Motor neuron (in vitro differentiated cells): ENCODE data around the gene CACNA1I. TPM values are rescaled to one million over a fixed set of nuclear protein-coding genes. Genes with fewer than 3 reads are reported as not detected.

Source experiments
- ATAC-seq, 8 experiments: fragments of 200-7000 bp; cut with Tn5 transposase; replicated peaks in 6 of 8; 2 replicates each; pipeline ENCODE4 v1.8.0; 2021; ENCODE audit warnings: mild to moderate bottlenecking in 8 of 8, moderate library complexity in 8 of 8
- H3K27ac ChIP-seq, 2 donors: fragments of 250-450 bp; sonication (Bioruptor Pico); 2 replicates each; pipeline ENCODE4 v1.9.0; 2021; ENCODE audit warnings: antibody characterized with exemption in 2 of 2, mild to moderate bottlenecking in 2 of 2, moderate library complexity in 1 of 2
- H3K4me1 ChIP-seq, 2 donors: fragments of 250-450 bp; sonication (Bioruptor Pico); replicated peaks in 1 of 2; 2 replicates each; pipeline ENCODE4 v1.6.1; 2021; ENCODE audit warnings: antibody characterized with exemption in 2 of 2, mild to moderate bottlenecking in 2 of 2, moderate library complexity in 1 of 2
- H3K4me3 ChIP-seq, 5 donors: fragments of 250-450 bp; sonication (Bioruptor Pico); 2 replicates each; pipeline ENCODE4 v1.9.0; 2021; ENCODE audit warnings: antibody characterized with exemption in 5 of 5, mild to moderate bottlenecking in 5 of 5, moderate library complexity in 4 of 5
- WGBS, 10 experiments: fragments of 450-650 bp; shearing (Covaris generic); methylation state at CpG; one replicate each; pipeline ENCODE4 v1.0.0; 2022; 5-methylcytosine and 5-hydroxymethylcytosine counted together
- in situ Hi-C, 9 experiments: fragments of 400-800 bp; cut with MboI; loops; one replicate each; pipeline ENCODE4 v1.15.0; 2021; ENCODE audit warnings: low sequenced_read_pairs in 9 of 9, low pct_unique_long_range_greater_than_20kb in 2 of 9; ENCODE audit not compliant: unreplicated experiment in 9 of 9
- total RNA-seq, 8 experiments: library from RNA; unstranded; fragments of 300-600 nt; gene quantifications; 2 replicates each; pipeline versions ENCODE4 v1.2.3 to v1.2.4, GENCODE V29; 2022

The CACNA1I gene
- total RNA-seq, 8 experiments from 2014 or later, result 0.09 to 1.00 (median 0.24) TPM

DNA sequence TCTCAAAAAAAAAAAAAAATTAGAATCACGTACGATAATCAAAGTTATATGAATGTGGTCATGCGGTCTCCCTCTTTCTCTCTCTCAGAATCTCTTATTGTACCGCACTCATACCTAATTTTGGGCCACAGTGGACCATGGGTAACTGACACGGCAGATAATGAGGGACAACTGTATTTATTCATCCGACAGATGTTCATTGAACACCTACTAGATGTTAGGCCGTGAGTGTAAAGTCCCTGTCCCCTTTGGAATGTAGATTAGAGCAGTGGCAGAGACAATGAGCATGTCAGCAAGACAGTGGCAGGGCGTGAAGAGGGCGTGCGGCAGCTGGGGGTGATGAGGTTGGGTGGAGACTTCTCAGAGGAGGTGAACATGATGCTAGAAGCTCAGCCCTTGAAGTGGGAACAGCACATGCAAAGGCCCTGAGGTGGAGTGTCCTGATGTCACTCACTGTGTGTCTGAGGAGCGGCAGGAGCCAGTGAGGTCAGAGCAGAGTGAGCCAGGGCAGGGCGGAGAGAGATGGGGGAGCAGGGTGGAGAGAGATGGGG is 25.1 kb downstream of the CACNA1I start:
- Histone ChIP-seq H3K4me3 (no peak overlapping the region), H3K27ac (no peak overlapping the region), H3K4me1 (peaks cover 16 to 30% of the 10 kb centered on the region in 2 donors)
- peak in 1 of 8 experiments; percentile 33 for ATAC-seq
- WGBS, 10 experiments, result 20 to 83% (median 54%) methylated on average over 1 to 10 of the region's 12 CpGs; no CpG with 5 or more reads in 2 of the 10 experiments
- in situ Hi-C loops, result no loop called here

DNA sequence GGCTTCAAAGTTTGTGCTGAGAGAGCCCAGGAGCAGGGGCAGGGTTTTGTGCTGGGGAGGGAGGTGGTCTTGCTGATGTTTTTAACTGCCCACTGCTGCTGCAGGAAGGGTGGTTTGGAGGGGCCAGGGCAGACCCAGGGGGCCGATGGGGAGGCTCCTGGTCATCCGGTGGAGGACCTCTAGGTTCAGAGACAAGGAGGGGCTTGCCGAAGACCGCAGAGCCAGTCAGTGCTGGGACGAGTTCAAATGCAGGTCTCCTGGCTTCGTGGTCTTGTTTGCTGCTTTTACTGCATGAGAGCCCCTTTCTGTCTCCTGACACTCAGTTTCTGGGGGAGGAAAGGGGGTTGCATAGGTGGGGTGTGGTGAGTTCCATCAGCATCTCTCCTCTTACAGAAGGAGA is 26.0 kb downstream of the CACNA1I start:
- in situ Hi-C loops, result no loop called here
- WGBS, 10 experiments, result 38% methylated on average over 2 of the region's 6 CpGs; no CpG with 5 or more reads in 9 of the 10 experiments
- ATAC-seq, result no peak
- Histone ChIP-seq H3K27ac (no peak overlapping the region), H3K4me3 (no peak overlapping the region), H3K4me1 (peaks cover 14 to 29% of the 10 kb centered on the region in 2 donors)

DNA sequence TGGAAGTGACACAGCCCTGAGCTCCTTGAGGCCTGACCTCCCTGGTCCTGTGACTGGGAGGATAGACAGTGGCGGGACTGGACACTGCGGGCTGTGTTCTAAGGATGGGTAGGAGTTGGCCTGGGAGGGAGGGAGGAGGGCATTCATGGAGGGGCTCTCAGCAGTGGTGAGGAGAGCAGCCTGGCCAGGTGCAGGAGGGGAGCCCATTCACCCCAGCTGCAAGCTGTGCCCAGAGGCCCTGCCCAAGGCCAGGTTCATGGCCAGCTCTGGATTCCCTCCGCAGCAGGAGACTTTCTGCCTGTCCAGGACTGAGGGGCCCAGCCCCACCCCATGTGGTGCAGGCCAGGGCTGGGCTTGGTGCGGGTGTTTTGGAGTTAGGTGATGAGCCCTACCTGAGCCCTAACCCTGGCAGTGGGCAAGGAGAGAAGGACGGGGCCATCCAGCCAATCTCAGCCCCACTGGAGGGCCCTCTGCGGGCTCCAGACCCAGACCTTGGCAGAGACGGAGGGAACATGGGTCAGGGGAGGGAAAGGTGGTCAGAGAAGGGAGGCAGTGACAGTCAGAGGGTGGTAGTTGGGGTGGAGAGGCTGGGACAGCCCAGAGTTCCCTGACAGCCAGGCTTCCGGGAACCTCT is 26.8 kb downstream of the CACNA1I start:
- in situ Hi-C loops, result no loop called here
- Histone ChIP-seq H3K4me1 (peaks cover 8 to 21% of the 10 kb centered on the region in 2 donors), H3K27ac (no peak overlapping the region), H3K4me3 (no peak overlapping the region)
- peak in 4 of 8 experiments; percentile 12 to 32 (median 22) for ATAC-seq
- WGBS, 10 experiments, result 27 to 100% (median 63%) methylated on average over 1 to 3 of the region's 8 CpGs; no CpG with 5 or more reads in 6 of the 10 experiments

DNA sequence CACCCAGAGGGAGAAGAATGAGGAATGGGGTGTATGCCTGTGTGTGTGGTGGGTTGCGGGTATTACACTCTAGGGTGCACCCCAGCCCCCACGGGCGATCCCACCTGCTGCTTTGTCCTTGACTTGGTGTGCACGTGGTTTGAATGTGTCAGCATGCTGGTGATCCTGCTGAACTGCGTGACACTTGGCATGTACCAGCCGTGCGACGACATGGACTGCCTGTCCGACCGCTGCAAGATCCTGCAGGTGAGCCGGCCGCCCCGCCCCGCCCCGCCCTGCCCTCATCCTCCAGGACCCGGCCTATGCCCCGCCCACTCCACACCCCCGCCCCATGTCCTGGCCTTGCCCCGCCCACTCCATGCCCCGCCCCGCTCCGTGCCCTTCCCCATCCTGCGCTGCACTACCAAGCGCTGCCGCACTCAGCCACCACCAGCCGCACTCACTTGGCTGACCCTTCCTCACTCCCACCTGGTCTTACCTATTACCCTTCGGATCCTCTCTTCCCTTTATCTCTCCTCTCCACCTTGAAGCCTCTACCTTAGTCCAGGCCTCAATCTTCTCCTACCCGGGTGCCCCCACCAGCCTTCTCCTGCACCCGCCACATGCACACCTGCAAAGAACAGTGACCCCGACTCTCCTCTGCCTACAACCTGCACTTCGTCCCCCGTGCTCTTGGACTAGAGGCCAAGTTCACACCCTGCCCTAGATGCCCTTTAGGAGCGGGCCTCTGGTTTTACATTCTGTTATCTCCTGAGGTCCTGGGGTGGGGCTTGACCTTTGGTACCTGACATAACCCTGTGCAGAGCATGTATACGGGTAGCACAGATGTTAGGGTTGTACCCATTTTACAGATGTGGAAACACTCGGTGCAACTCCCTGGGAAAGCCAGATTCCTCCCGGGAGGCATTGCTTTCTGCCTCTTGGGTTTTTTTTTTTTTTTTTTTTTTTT is 27.7 kb downstream of the CACNA1I start:
- 13 to 80% (median 36%) methylated on average over 3 to 7 of the region's 36 CpGs; no CpG with 5 or more reads in 3 of the 10 experiments for WGBS, 10 experiments
- in situ Hi-C loops, result no loop called here

DNA sequence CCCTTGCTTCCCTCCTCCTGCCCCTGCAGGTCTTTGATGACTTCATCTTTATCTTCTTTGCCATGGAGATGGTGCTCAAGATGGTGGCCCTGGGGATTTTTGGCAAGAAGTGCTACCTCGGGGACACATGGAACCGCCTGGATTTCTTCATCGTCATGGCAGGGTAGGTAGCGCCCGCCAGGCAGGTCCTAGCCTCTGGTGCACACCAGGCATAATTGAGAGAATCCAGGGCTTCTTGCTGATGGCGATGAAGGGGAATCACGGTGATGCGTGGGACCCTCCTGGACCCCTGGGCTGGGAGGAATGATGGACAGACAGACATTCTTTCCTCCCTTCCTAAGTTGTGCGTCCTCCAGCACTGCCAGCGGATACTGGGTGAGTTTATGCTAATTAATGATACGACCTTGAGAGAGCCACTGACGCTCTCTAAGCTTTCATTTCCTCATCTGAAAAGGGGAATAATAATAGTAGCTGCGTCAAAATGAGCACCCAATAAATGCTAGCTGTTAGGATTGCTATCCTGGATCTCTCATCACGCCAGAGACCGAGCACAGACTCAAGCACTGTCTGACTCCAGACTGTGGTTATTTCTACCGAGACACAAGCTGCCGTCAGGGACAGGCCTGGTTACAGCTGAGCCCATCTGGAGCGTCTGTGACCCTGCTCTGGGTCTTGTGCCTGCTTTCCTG is 30.1 kb downstream of the CACNA1I start:
- Histone ChIP-seq H3K4me3 (no peak overlapping the region), H3K4me1 (no peaks in the 10 kb centered on the region), H3K27ac (no peak overlapping the region)
- in situ Hi-C loops, result no loop called here
- no peak for ATAC-seq
- WGBS, 10 experiments, result 48 to 94% (median 72%) methylated on average over 1 to 12 of the region's 18 CpGs; no CpG with 5 or more reads in 2 of the 10 experiments

More for the DNA sequence above, 27.7 kb downstream of the CACNA1I start:
- Histone ChIP-seq H3K4me1 (peaks cover 0 to 13% of the 10 kb centered on the region in 2 donors), H3K27ac (no peak overlapping the region), H3K4me3 (no peak overlapping the region)
- peak in 6 of 8 experiments; percentile 61 to 75 (median 73) for ATAC-seq

GRCh38 chr22:39601180-39601535 is 30.6 kb downstream of the CACNA1I start:
- no peak for ATAC-seq
- no peak overlapping the region for H3K27ac ChIP-seq
- H3K4me3 ChIP-seq, result no peak overlapping the region
- H3K4me1 ChIP-seq, result no peaks in the 10 kb centered on the region
- in situ Hi-C loops, result no loop called here
- WGBS, 10 experiments, result 25 to 76% (median 73%) methylated on average over 1 to 4 of the region's 9 CpGs; no CpG with 5 or more reads in 5 of the 10 experiments

DNA sequence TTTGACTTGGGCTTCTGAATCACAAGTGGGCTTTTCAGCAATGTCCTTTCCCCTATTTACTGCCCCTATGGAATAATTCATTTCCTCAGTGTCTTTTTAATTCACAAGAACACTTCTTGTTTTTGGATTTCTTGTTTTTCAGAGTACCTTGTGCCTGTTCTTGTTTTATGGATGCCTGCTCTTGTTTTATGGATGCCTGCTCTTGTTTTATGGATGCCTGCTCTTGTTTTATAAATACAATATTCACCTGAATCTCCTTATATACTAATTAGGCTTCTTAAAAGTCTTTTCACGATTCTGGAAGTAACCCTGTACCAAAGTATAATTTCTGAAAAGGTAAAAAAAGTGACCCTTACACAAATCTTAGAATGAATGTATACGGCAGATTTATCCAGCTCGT is 32.8 kb downstream of the CACNA1I start:
- Histone ChIP-seq H3K27ac (no peak overlapping the region), H3K4me1 (no peaks in the 10 kb centered on the region), H3K4me3 (no peak overlapping the region)
- ATAC-seq, result no peak
- 22 to 80% (median 51%) methylated on average over 1 to 3 of the region's 3 CpGs for WGBS, 10 experiments
- in situ Hi-C loops, result no loop called here

- ATAC-seq, result peak in 4 of 8 experiments; percentile 54 to 79 (median 62)
- Histone ChIP-seq H3K4me1 (peaks cover 0 to 6% of the 10 kb centered on the region in 2 donors), H3K4me3 (no peak overlapping the region), H3K27ac (no peak overlapping the region)
- in situ Hi-C loops, result no loop called here
- 30 to 100% (median 60%) methylated on average over 1 to 7 of the region's 8 CpGs; no CpG with 5 or more reads in 3 of the 10 experiments for WGBS, 10 experiments
Observed at GRCh38 chr22:39610246-39610645, 39.7 kb downstream of the CACNA1I start.

DNA sequence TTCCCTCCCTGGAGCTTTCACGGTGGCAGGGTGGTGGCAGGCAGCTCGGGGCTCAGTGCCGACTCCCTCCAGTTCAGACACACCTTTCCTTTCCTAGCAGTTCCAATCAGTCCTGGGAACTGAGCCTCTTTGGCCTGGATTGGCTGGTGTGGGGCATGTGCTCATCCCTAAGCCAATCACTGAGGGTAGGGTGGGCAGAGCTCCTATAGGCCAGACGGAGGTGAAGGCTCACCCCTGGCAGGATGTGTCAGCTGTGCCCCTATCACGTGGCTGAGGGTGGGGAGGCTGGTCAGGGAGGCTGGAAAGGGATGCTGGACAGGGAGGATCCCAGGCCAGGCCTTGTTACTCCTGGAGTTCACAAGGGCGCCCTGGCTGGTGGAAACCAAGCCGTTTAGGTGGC is 40.2 kb downstream of the CACNA1I start:
- 43 to 100% (median 80%) methylated on average over 1 to 5 of the region's 7 CpGs; no CpG with 5 or more reads in 7 of the 10 experiments for WGBS, 10 experiments
- H3K27ac ChIP-seq, result no peak overlapping the region
- in situ Hi-C loops, result no loop called here
- peaks cover 0 to 6% of the 10 kb centered on the region in 2 donors for H3K4me1 ChIP-seq
- peak in 1 of 8 experiments; percentile 28 for ATAC-seq
- H3K4me3 ChIP-seq, result no peak overlapping the region

GRCh38 chr22:39611360-39611759 is 40.8 kb downstream of the CACNA1I start:
- Histone ChIP-seq H3K4me1 (peaks cover 0 to 6% of the 10 kb centered on the region in 2 donors), H3K4me3 (no peak overlapping the region), H3K27ac (no peak overlapping the region)
- ATAC-seq, result no peak
- WGBS, 10 experiments, result 0 to 100% (median 74%) methylated on average over 1 to 4 of the region's 4 CpGs; no CpG with 5 or more reads in 4 of the 10 experiments
- in situ Hi-C loops, result no loop called here

DNA sequence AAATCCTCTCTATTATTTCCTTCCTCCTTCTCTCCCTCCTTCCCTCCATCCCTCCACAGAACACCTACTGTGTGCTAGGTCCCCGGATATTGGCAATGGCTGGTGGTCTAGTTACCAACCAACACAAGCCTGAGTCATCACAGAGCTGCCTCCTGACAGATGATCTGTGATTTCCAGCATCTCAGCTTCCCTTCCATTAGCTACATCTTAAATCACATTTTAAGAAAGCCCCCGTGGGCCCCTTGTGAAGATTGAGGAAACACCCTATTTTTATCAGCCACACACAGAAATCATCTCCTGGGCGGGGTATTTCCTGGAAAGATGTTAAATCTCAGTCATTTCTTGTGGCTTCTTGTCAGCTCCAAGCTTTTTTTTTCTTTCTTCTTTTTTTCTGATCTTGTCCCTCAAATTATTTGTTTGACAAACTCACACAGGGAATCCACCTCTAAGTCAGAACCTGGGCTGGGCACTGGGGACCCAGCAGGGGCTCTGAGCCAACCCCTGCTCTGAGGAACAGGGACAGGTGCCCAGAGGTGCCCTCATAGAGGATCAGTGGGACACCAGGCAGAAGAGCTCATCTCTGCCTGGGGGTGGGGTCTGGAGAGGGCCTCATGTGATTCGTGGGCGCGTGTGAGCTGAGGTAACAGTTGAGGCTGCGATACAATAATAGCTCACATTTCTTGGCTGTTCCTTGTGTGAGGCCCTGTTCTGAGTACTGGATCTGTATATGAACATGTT is 42.4 kb downstream of the CACNA1I start:
- in situ Hi-C loops, result no loop called here

GRCh38 chr22:39613549-39613921 is 43.0 kb downstream of the CACNA1I start:
- in situ Hi-C loops, result no loop called here
- no peak for ATAC-seq
- 20 to 96% (median 83%) methylated on average over 1 to 6 of the region's 10 CpGs; no CpG with 5 or more reads in 5 of the 10 experiments for WGBS, 10 experiments

More for the DNA sequence above, 42.4 kb downstream of the CACNA1I start:
- H3K4me1 ChIP-seq, result peaks cover 6 to 7% of the 10 kb centered on the region in 2 donors
- H3K27ac ChIP-seq, result no peak overlapping the region
- WGBS, 10 experiments, result 0 to 89% (median 30%) methylated on average over 1 to 4 of the region's 7 CpGs; no CpG with 5 or more reads in 2 of the 10 experiments
- ATAC-seq, result peak in 5 of 8 experiments; percentile 28 to 64 (median 36)
- no peak overlapping the region for H3K4me3 ChIP-seq

More at GRCh38 chr22:39613549-39613921, 43.0 kb downstream of the CACNA1I start:
- no peak overlapping the region for H3K4me3 ChIP-seq
- H3K27ac ChIP-seq, result no peak overlapping the region
- peaks cover 6 to 7% of the 10 kb centered on the region in 2 donors for H3K4me1 ChIP-seq
